GM12801 (cell line): ENCODE data around the gene STAT5B.

ENCODE experiments used
- CTCF ChIP-seq: IDR thresholded peaks from one replicate; pipeline ENCODE4 v1.5.1; 2011; ENCODE audit warnings: control low read depth; ENCODE audit not compliant: insufficient read length; ENCODE audit errors: extremely low read depth

STAT5B gene

GRCh38 chr17:42284566-42284965, 8.4 kb upstream of the STAT5B start:
- TF ChIP-seq CTCF: no peak

DNA sequence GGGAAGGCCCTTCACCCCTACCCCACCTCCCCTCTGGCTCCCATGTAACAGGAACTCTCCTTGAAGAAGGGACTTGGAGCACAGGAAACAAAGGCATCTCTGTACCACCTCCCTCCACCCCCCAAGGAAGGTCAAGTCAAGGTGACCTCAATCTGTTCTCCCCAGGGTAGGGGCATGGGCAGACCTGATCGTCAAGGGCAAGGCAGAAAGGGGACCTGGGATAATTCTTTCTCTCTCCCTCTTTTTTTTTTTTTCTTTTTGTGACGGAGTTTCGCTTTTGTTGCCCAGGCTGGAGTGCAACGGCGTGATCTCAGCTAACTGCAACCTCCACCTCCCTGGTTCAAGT, 7.8 kb upstream of the STAT5B start:
- no peak for TF ChIP-seq CTCF

- no peak for TF ChIP-seq CTCF
Measured at GRCh38 chr17:42283241-42284023, 7.2 kb upstream of the STAT5B start.

- TF ChIP-seq CTCF: no peak
Measured at GRCh38 chr17:42282478-42283080, 6.4 kb upstream of the STAT5B start.

- no peak for TF ChIP-seq CTCF
Measured at GRCh38 chr17:42281571-42282096, 5.4 kb upstream of the STAT5B start.

DNA sequence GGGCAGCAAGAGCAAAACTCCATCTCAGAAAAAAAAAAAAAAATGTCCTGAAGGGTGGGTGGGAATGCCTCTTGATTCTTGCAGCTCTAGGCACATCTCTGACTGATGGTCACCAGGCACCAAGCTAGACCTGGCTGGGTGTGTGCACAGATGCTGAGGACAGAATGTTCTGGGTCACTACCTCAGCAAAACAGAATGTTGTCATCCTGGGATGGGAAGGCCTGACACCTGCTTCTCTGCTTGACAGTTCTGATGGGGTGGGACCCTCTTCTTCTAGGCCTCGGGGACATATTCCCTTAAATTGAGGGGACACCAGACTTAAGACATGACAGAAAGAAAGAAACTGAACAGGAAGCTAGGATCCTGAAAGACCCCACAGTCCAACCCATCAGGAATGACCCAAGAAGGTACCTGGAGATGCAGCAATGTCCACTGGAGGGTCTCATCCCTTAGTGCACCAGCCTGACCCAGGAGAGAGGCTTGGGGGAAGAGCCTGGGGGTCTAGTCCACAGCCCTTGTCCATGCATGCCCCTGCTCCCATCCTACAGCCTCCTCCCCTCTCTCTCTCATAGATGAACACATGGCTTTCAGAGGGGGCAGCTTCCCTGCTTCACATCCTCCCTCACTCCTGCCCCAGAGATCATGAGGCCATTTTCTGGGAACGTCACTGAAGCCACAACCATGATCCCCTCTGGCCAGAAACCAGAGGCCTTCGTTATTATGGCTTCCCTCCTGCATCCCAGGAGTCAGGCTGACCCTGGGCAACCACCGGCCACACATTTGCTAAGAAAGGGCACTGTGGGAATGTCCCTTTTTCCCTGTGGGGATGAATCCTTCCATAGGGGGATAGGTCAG, 3.8 kb upstream of the STAT5B start:
- no peak for TF ChIP-seq CTCF

DNA sequence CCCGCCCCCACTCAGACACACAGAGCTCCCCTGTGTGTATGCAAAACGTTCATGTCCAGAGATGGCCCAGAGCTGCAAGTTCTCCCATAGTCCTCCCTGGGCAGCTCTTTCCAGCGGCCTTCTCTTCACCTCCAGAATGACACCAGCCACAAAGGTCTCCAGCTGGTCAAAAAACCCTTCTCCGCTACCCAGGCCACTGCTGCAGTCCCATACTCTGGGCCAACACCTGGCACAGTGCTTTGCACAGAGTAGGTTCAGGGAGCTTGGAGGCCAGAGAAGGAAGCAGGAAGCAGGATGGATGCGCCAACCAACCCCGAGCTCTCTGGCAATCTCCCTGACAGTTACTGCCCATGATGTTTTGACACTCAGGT, 1.1 kb upstream of the STAT5B start:
- TF ChIP-seq CTCF: no peak
